Aorta (tissue), 5 donors: ENCODE results near the gene PML. TPM values are rescaled to one million over a fixed set of nuclear protein-coding genes. Genes with fewer than 3 reads are reported as not detected.
A peak's percentile ranks its signal among the peaks of the same experiment; 100 is the strongest.

ENCODE experiments used
- ATAC-seq: fragments of 200-7000 bp; cut with Tn5 transposase; one replicate; pipeline ENCODE4 v1.9.1; 2022; ENCODE audit warnings: moderate library complexity; ENCODE audit not compliant: low FRiP score
- DNase-seq, 2 donors: peaks; one replicate each; pipeline ENCODE4 v3.0.0-alpha.2; 2020
- H3K27ac ChIP-seq, 2 donors: one replicate each; pipeline ENCODE4 v1.5.1; 2013; ENCODE audit warnings: low read length in 2 of 2, mild to moderate bottlenecking in 2 of 2, moderate library complexity in 2 of 2, control low read depth in 1 of 2, inconsistent platforms in 1 of 2, low read depth in 1 of 2
- H3K27me3 ChIP-seq, 2 donors: one replicate each; pipeline ENCODE4 v1.6.1; 2013; ENCODE audit warnings: control low read depth in 1 of 2, low read length in 1 of 2, mild to moderate bottlenecking in 1 of 2, moderate library complexity in 1 of 2; ENCODE audit not compliant: insufficient read depth in 2 of 2, control insufficient read depth in 1 of 2
- H3K36me3 ChIP-seq, 2 donors: one replicate each; pipeline ENCODE4 v1.6.1; 2013; ENCODE audit warnings: control low read depth in 1 of 2, low read length in 1 of 2, mild to moderate bottlenecking in 1 of 2; ENCODE audit not compliant: insufficient read depth in 2 of 2, control insufficient read depth in 1 of 2
- H3K4me1 ChIP-seq, 2 donors: one replicate each; pipeline ENCODE4 v1.6.1; 2013; ENCODE audit warnings: low read length in 2 of 2, control low read depth in 1 of 2, mild to moderate bottlenecking in 1 of 2, moderate library complexity in 1 of 2; ENCODE audit not compliant: insufficient read depth in 2 of 2, control insufficient read depth in 1 of 2
- H3K4me3 ChIP-seq, 2 donors: one replicate each; pipeline ENCODE4 v1.5.1; 2013; ENCODE audit warnings: low read length in 2 of 2, control low read depth in 1 of 2, mild to moderate bottlenecking in 1 of 2
- H3K9me3 ChIP-seq: one replicate; pipeline ENCODE4 v1.6.1; 2013; ENCODE audit warnings: mild to moderate bottlenecking, low read length; ENCODE audit not compliant: control insufficient read depth
- WGBS, 2 donors: extraction: QIAGEN DNeasy Blood & Tissue Kit; methylation state at CpG; one replicate each; pipeline ENCODE4 v1.1.7; 2013; 5-methylcytosine and 5-hydroxymethylcytosine counted together
- intact Hi-C, 2 donors: fragments of 100-400 bp; cut with DNase I; formaldehyde crosslinking; loops; one replicate each; pipeline versions ENCODE4 v1.14.2 to v1.15.0; 2022
- polyA plus RNA-seq, 2 donors: library from polyadenylated mRNA; stranded (reverse); fragments of 200-250 nt; gene quantifications; one replicate each; pipeline ENCODE4 v1.2.3, GENCODE V29; 2013
- total RNA-seq, 2 donors: library from RNA; stranded (reverse); fragmentation: NEBNext Ultra II Directional; extraction: Animal tissue kit (Norgen Biotek cat#: 25700); gene quantifications; one replicate each; pipeline ENCODE4 v1.2.1, GENCODE V29; 2021
- donor health status: healthy with polysubstance abuse.
- donor health status: Bipolar disorder and iron deficiency.
- donor health status: DM: no; HTN: no; CAD: no.
- donor health status: DM: no; HTN: no; CAD: no.
- donor health status: DM: yes; HTN: yes; CAD: no.

Gene PML
- total and polyA plus RNA-seq, 4 donors = 8.6 to 91.9 (median 59.1) TPM

DNA sequence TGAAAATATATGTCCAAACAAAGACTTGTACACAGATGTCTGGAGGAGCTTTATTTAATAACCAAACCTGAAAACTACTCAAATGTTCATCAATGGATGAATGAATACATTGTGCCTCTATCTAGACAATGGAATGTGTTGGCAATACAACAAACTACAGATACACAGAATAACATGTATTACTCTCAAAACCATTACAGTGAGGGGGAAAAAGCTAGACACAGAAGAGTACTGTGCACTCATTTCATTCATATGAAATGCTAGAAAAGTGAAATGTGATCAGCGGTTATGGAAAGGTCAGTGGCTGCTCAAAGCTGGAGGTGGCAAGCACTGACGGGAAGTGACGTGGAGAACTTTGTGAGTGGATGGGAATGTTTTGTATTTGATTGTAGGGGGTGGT, 15.6 kb upstream of the PML start:
- DNase-seq (no peak), ATAC-seq (no peak)
- Histone ChIP-seq H3K4me3 (no peak overlapping the region), H3K4me1 (no peaks in the 10 kb centered on the region), H3K27me3 (no peaks in the 10 kb centered on the region), H3K27ac (no peak overlapping the region), H3K36me3 (no peaks in the 10 kb centered on the region), H3K9me3 (no peaks in the 10 kb centered on the region)
- intact Hi-C loops = no loop called here
- WGBS, 2 donors = 90 to 93% methylated on average over 3 of the region's 3 CpGs

DNA sequence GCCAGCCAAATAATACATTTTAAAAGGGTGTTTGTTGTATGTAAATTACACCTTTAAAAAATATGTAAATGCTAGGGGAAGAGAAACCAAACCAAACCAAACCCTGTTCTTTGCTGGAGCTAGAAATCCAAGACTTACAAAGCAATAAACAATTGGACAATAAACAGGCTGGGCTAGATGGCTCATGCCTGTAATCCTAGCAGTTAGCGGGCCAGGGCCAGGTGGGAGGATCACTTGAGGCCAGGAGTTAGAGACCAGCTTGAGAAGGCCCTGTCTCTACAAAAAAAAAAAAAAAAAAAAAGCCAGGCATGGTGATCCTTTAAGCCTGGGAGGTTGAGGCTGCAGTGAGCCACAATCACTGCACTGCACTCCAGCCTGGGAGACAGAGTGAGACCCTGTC, 14.9 kb upstream of the PML start:
- 95 to 100% methylated on average over 1 of the region's 1 CpG for WGBS, 2 donors
- Histone ChIP-seq H3K27me3 (no peaks in the 10 kb centered on the region), H3K36me3 (no peaks in the 10 kb centered on the region), H3K9me3 (no peaks in the 10 kb centered on the region), H3K4me3 (no peak overlapping the region), H3K4me1 (no peaks in the 10 kb centered on the region), H3K27ac (no peak overlapping the region)
- DNase-seq = no peak
- intact Hi-C loops = loop anchor here in 1 of 2 donors (5.0 kb wide), 1 partner anchor 338 kb away; no protein-coding TSS in a partner anchor
- ATAC-seq = no peak

DNA sequence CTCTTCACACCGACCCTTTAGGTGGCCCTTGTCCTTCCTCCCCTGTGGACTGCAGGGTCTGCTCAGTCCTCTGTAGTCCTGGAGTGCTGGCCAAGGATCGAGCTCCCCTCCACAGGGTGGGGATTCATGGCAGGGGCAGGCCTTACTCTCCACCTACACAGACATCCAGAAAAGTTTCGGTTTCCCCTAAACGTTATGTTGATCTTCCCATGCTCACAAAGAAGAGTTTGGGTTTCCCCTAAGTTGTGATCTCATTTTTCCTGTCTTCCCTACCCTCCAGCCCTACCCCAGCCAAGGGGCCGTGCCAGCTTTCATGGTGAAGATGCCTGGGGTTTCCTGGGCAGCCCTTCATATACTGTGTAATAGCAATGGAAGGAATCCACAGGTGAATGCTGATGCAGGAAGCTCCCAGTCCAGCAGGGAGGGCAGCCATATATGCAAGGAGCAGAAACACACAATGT, 12.7 kb upstream of the PML start:
- no peak overlapping the region for H3K4me3 ChIP-seq
- WGBS, 2 donors = 6 to 7% methylated on average over 5 of the region's 5 CpGs

DNA sequence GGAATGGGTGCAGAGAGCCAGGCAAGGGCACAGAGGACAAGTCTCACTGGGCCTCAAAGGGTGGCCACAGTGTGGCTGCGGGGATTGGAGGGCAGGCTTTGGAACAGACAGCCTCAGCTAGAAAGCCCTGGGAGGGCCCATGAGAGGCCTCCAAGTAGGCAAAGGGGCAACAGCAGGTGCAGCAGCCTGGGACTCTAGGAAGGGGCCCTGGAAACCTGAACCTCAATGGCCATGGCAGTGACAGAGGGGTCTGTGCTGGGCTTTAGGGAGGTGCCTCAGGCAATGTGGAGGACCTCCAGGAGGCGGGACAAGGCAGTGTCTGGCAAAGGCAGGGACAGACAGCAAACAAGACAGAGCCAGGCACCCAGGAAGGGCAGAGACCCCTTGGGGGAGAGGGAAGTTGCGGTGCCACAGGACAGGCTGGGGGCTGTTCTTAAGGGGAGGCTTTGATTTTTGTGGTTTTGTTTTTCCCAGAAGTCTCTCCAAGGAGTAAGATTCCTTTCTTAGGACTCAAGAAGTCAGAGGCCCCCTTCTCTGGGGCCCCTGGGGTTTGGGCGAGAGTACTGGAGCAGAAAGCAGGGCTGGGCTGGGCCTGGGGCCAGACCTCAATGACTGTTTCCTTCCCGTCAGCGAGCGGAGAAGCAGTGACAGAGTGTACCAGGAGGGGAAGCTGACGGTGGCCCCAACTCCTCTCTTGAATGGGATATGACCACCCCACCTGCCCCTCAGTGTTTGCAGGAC, 12.1 kb upstream of the PML start:
- peak; percentile 90 for ATAC-seq
- no peaks in the 10 kb centered on the region for H3K4me1 ChIP-seq
- intact Hi-C loops = loop anchor here in 1 of 2 donors (5.0 kb wide), 1 partner anchor 335 kb away; no protein-coding TSS in a partner anchor

More for the DNA sequence above, 12.7 kb upstream of the PML start:
- Histone ChIP-seq H3K4me1 (no peaks in the 10 kb centered on the region), H3K27me3 (no peaks in the 10 kb centered on the region), H3K27ac (peak overlapping the region; percentile 31 to 88), H3K9me3 (no peaks in the 10 kb centered on the region), H3K36me3 (no peaks in the 10 kb centered on the region)
- ATAC-seq = no peak
- intact Hi-C loops = loop anchor here in 1 of 2 donors (5.0 kb wide), 1 partner anchor 336 kb away; no protein-coding TSS in a partner anchor
- no peak for DNase-seq

DNA sequence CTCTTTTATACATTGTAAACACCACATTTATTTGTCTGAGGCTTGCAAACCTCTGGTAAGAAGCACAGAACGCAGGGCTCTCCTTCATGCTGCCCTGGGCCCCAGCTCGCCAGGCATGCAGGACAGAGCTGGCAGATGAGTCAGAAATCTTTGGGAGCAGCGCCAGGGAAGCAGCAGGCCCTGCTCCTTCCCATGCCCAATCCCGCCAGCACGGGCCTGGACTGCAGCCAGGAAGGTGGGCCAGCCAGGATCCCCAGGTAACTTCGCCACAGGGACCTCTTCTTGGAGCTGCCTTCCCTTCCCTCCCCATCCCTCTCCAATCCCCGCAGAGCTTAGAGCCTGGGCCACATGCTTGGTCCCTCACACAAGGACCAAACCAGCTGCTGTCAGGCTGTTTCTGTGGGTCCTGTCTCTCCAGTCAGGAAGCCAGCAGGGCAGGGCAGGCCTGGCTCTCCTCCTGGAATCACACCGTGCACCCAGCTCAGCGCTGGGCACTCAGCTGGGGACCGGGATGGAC, 11.2 kb upstream of the PML start:
- no peak overlapping the region for H3K4me3 ChIP-seq
- H3K27me3 ChIP-seq = no peaks in the 10 kb centered on the region
- peak overlapping the region; percentile 29 to 59 for H3K27ac ChIP-seq
- DNase-seq (peak; percentile 79 to 89), ATAC-seq (peak; percentile 42)
- no peaks in the 10 kb centered on the region for H3K4me1 ChIP-seq
- intact Hi-C loops = loop anchor here in 1 of 2 donors (5.0 kb wide), 1 partner anchor 334 kb away; no protein-coding TSS in a partner anchor
- WGBS, 2 donors = 7 to 10% methylated on average over 10 of the region's 10 CpGs
- H3K36me3 ChIP-seq = no peaks in the 10 kb centered on the region
- H3K9me3 ChIP-seq = no peaks in the 10 kb centered on the region

More for the DNA sequence above, 12.1 kb upstream of the PML start:
- Histone ChIP-seq H3K27ac (peak overlapping the region; percentile 59 to 88), H3K36me3 (no peaks in the 10 kb centered on the region), H3K4me3 (no peak overlapping the region), H3K9me3 (no peaks in the 10 kb centered on the region), H3K27me3 (no peaks in the 10 kb centered on the region)
- DNase-seq = peak; percentile 94 to 96
- WGBS, 2 donors = 1 to 4% methylated on average over 7 to 8 of the region's 8 CpGs

DNA sequence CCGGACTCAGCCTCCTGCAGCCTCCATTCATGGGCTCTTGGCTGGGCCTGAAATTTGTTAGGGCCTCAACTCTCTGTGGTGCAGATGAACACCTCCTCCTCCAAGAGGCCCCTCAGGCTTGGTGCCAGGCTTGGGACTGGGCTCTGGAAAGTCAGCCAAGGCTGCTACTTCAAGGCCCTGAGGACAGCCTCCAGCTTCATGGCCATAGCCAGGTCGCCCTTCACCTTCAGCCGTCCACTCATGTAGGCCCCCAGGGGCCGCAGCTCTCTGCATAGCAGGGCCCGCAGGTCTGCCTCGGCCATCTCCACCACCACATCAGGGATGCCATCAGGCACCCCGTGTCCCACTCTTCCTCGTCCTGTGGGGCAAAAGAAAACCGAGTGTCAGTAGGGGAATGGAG, 10.7 kb upstream of the PML start:
- intact Hi-C loops = loop anchor here in 1 of 2 donors (5.0 kb wide), 1 partner anchor 334 kb away; no protein-coding TSS in a partner anchor
- ATAC-seq (no peak), DNase-seq (peak in 1 of 2 donors; percentile 68)
- Histone ChIP-seq H3K4me1 (no peaks in the 10 kb centered on the region), H3K27me3 (no peaks in the 10 kb centered on the region), H3K36me3 (no peaks in the 10 kb centered on the region), H3K4me3 (no peak overlapping the region), H3K9me3 (no peaks in the 10 kb centered on the region), H3K27ac (peak overlapping the region in 1 of 2 donors; percentile 29)
- WGBS, 2 donors = 74 to 79% methylated on average over 9 of the region's 9 CpGs

DNA sequence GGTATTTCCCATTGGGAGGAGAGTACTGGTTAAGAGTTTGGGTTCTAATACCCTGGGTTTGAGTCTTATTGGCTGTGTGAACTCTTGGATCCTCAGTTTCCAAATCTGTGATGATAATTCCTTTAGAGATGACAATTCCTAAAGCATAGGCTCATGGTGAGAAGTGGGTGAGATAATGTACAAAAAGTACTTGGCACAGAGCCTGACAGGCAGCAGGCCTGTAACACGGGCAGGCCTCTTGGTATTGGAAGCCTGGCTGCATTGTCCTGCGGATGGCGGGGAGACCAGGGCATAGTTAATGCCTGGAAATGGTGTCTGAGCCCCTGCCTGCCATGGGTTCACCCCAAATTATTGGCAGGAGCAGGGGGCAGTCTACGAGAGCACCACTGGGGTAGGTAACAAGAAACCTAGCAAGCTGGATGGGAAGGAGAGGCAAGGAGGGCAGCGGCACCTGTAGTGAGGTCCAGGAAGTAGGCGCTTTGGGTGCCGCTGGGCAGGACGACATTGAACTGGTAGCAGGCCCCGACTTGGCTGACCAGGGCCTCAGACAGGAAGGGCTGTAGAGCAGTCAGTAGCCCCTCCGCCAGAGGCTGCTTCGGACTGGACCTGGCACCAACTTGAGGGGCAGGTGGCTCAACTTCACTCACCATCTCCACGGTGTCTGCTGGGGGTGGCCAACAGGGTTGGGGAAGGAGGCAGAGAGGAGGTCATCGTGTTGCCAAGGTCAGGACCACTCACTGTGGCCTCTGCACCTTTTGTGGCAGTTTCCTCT, 10.1 kb upstream of the PML start:
- ATAC-seq (no peak), DNase-seq (peak in 1 of 2 donors; percentile 68)
- no peaks in the 10 kb centered on the region for H3K27me3 ChIP-seq
- H3K9me3 ChIP-seq = no peaks in the 10 kb centered on the region
- WGBS, 2 donors = 72 to 82% methylated on average over 11 to 13 of the region's 13 CpGs
- H3K27ac ChIP-seq = no peak overlapping the region
- no peaks in the 10 kb centered on the region for H3K4me1 ChIP-seq
- no peaks in the 10 kb centered on the region for H3K36me3 ChIP-seq
- intact Hi-C loops = loop anchor here in 1 of 2 donors (5.0 kb wide), 1 partner anchor 333 kb away; no protein-coding TSS in a partner anchor
- no peak overlapping the region for H3K4me3 ChIP-seq

DNA sequence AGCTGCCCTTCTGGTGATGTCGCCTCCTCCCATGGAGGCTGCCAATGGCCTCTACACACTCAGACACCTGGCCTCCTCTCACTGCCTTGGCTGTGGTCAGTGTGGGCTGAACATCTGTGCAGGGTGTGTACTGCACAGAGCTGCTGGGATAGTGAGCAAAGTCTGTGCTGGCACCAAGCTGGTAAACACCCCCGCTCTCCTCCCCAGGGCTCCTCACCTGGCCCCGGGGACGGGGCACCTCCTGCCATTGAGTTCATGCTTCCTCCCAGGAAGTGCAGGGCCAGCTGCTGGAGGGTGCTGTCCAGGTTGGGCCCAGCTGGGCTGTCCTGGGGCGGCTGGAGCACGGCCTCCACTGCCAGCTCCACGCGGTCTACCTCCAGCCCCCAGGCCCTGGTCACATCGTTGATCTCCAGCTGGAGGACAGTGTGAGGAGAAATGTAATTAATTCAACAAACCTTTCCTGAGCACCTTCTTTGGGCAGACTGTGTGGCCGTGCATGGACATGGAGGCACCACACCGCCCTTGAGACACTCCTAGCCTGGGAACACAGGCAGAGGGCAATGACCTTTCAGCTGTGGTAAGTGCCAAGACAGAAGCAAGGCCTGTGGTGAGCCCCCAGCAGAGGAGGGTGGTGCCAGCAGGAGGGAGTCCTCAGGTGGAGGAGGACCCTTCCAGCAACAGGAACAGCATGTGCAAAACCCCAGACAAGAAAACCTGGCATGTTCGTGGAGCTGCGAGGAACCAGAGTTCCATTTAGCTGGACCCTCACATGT, 9.2 kb upstream of the PML start:
- no peak for ATAC-seq
- intact Hi-C loops = no loop called here
- Histone ChIP-seq H3K27me3 (no peaks in the 10 kb centered on the region), H3K27ac (no peak overlapping the region), H3K4me3 (no peak overlapping the region), H3K36me3 (no peaks in the 10 kb centered on the region), H3K4me1 (no peaks in the 10 kb centered on the region), H3K9me3 (no peaks in the 10 kb centered on the region)
- peak in 1 of 2 donors; percentile 63 for DNase-seq
- WGBS, 2 donors = 88 to 89% methylated on average over 13 of the region's 13 CpGs
